Parathyroid adenoma (tissue), 2 donors: ENCODE results near the gene RBMS3.

Experiments
- H2AFZ ChIP-seq: fragments of 300-600 bp; sonication (generic); one replicate; pipeline ENCODE4 v1.7.0; 2017; ENCODE audit warnings: antibody characterized with exemption, mild to moderate bottlenecking
- H3K27ac ChIP-seq: fragments of 300-600 bp; sonication (generic); one replicate; pipeline ENCODE4 v1.7.0; 2017
- H3K27me3 ChIP-seq: fragments of 300-600 bp; sonication (generic); one replicate; pipeline ENCODE4 v1.7.0; 2017; ENCODE audit warnings: low read length; ENCODE audit not compliant: control insufficient read depth, insufficient read depth
- H3K36me3 ChIP-seq: fragments of 300-600 bp; sonication (generic); one replicate; pipeline ENCODE4 v1.7.0; 2017; ENCODE audit warnings: low read length; ENCODE audit not compliant: control insufficient read depth, insufficient read depth
- H3K4me1 ChIP-seq: fragments of 300-600 bp; sonication (generic); one replicate; pipeline ENCODE4 v1.7.0; 2017; ENCODE audit warnings: control low read depth
- H3K4me2 ChIP-seq: fragments of 300-600 bp; sonication (generic); one replicate; pipeline ENCODE4 v1.7.0; 2017; ENCODE audit warnings: low read length
- H3K4me3 ChIP-seq: fragments of 300-600 bp; sonication (generic); one replicate; pipeline ENCODE4 v1.7.0; 2017; ENCODE audit warnings: low read depth, low read length
- H3K79me2 ChIP-seq: fragments of 300-600 bp; sonication (generic); one replicate; pipeline ENCODE4 v1.7.0; 2017; ENCODE audit warnings: control low read depth
- H3K9ac ChIP-seq: fragments of 300-600 bp; sonication (generic); one replicate; pipeline ENCODE4 v1.7.0; 2017; ENCODE audit warnings: mild to moderate bottlenecking
- H3K9me3 ChIP-seq: fragments of 300-600 bp; sonication (generic); one replicate; pipeline ENCODE4 v1.7.0; 2017; ENCODE audit warnings: low read length; ENCODE audit not compliant: control insufficient read depth
- CTCF ChIP-seq: fragments of 300-600 bp; sonication (generic); IDR thresholded peaks from one replicate; pipeline ENCODE4 v1.7.0; 2017; ENCODE audit warnings: antibody characterized with exemption, mild to moderate bottlenecking
- donor health status: primary hyperparathyroidism.

RBMS3 gene

GRCh38 chr3:29317659-29318173 is 36.8 kb downstream of the RBMS3 start:
- no peak overlapping the region for H3K4me2 ChIP-seq
- no peak for TF ChIP-seq CTCF
- H3K9ac ChIP-seq: no peak overlapping the region
- H3K27me3 ChIP-seq: no peaks in the 10 kb centered on the region
- H3K79me2 ChIP-seq: no peaks in the 10 kb centered on the region
- H3K27ac ChIP-seq: no peak overlapping the region
- no peaks in the 10 kb centered on the region for H3K36me3 ChIP-seq
- no peak overlapping the region for H2AFZ ChIP-seq
- no peak overlapping the region for H3K4me3 ChIP-seq
- no peaks in the 10 kb centered on the region for H3K9me3 ChIP-seq
- H3K4me1 ChIP-seq: no peaks in the 10 kb centered on the region

- H3K4me1 ChIP-seq: no peaks in the 10 kb centered on the region
- H3K4me2 ChIP-seq: no peak overlapping the region
- no peaks in the 10 kb centered on the region for H3K79me2 ChIP-seq
- H3K36me3 ChIP-seq: no peaks in the 10 kb centered on the region
- no peaks in the 10 kb centered on the region for H3K27me3 ChIP-seq
- H2AFZ ChIP-seq: no peak overlapping the region
- H3K4me3 ChIP-seq: no peak overlapping the region
- H3K9ac ChIP-seq: no peak overlapping the region
- H3K27ac ChIP-seq: no peak overlapping the region
- H3K9me3 ChIP-seq: no peaks in the 10 kb centered on the region
- no peak for TF ChIP-seq CTCF
These were observed 37.4 kb downstream of the RBMS3 start for GRCh38 chr3:29318251-29318650.

GRCh38 chr3:29319262-29319661 is 38.4 kb downstream of the RBMS3 start:
- H3K36me3 ChIP-seq: no peaks in the 10 kb centered on the region
- H3K9me3 ChIP-seq: no peaks in the 10 kb centered on the region
- no peaks in the 10 kb centered on the region for H3K27me3 ChIP-seq
- H3K79me2 ChIP-seq: no peaks in the 10 kb centered on the region
- H3K4me1 ChIP-seq: no peaks in the 10 kb centered on the region
- TF ChIP-seq CTCF: no peak
- no peak overlapping the region for H2AFZ ChIP-seq
- H3K4me2 ChIP-seq: no peak overlapping the region
- H3K27ac ChIP-seq: no peak overlapping the region
- H3K9ac ChIP-seq: no peak overlapping the region
- H3K4me3 ChIP-seq: no peak overlapping the region

- H3K9me3 ChIP-seq: no peaks in the 10 kb centered on the region
- no peaks in the 10 kb centered on the region for H3K79me2 ChIP-seq
- no peak overlapping the region for H3K27ac ChIP-seq
- H3K36me3 ChIP-seq: no peaks in the 10 kb centered on the region
- no peak for TF ChIP-seq CTCF
- H3K9ac ChIP-seq: no peak overlapping the region
- no peak overlapping the region for H2AFZ ChIP-seq
- no peak overlapping the region for H3K4me2 ChIP-seq
- no peaks in the 10 kb centered on the region for H3K27me3 ChIP-seq
- no peak overlapping the region for H3K4me3 ChIP-seq
- H3K4me1 ChIP-seq: no peaks in the 10 kb centered on the region
These were observed 38.9 kb downstream of the RBMS3 start for GRCh38 chr3:29319798-29320197.

- Histone ChIP-seq H3K27me3 (no peaks in the 10 kb centered on the region), H3K9me3 (no peaks in the 10 kb centered on the region), H3K4me1 (no peaks in the 10 kb centered on the region), H3K4me2 (no peak overlapping the region), H3K9ac (no peak overlapping the region), H3K4me3 (no peak overlapping the region), H2AFZ (no peak overlapping the region), H3K27ac (no peak overlapping the region), H3K36me3 (no peaks in the 10 kb centered on the region), H3K79me2 (no peaks in the 10 kb centered on the region)
- TF ChIP-seq CTCF: no peak
These were observed 41.7 kb downstream of the RBMS3 start for GRCh38 chr3:29322586-29322985.
